ENCODE results near the gene VANGL2.

VANGL2 gene

GRCh38 chr1:160412028-160412362, 11.6 kb downstream of the VANGL2 start:
- Histone ChIP-seq H3K9me3 (ENCODE audit: insufficient read depth, low read length) (no peaks in the 10 kb centered on the region), H3K27me3 (ENCODE audit: insufficient read depth, insufficient read length) (no peaks in the 10 kb centered on the region), H3K4me3 (ENCODE audit: insufficient read length, low read depth) (no peak overlapping the region), H3K36me3 (ENCODE audit: insufficient read depth, insufficient read length, low read length) (peaks cover 61% of the 10 kb centered on the region), H3K9ac (ENCODE audit: insufficient read length, low read depth) (no peak overlapping the region), H3K4me1 (ENCODE audit: insufficient read depth, insufficient read length) (peaks cover 35% of the 10 kb centered on the region)
- DNase-seq (ENCODE audit: low read depth, low spot score) = no peak
- TF ChIP-seq SUZ12 (IDR thresholded peaks at IDR 0.05; ENCODE audit: extremely low read depth, insufficient read depth, insufficient read length) (no peak), YY1 (IDR thresholded peaks at IDR 0.05; ENCODE audit: insufficient read depth, insufficient read length) (no peak), ZNF274 (IDR thresholded peaks at IDR 0.05; ENCODE audit: low read depth, low read length) (no peak)

GRCh38 chr1:160413716-160414115, 13.4 kb downstream of the VANGL2 start:
- DNase-seq (ENCODE audit: low read depth, low spot score) = no peak
- Histone ChIP-seq H3K27me3 (ENCODE audit: insufficient read depth, insufficient read length) (no peaks in the 10 kb centered on the region), H3K4me1 (ENCODE audit: insufficient read depth, insufficient read length) (peaks cover 21% of the 10 kb centered on the region), H3K9me3 (ENCODE audit: insufficient read depth, low read length) (no peaks in the 10 kb centered on the region), H3K4me3 (ENCODE audit: insufficient read length, low read depth) (no peak overlapping the region), H3K9ac (ENCODE audit: insufficient read length, low read depth) (no peak overlapping the region), H3K36me3 (ENCODE audit: insufficient read depth, insufficient read length, low read length) (peaks cover 67% of the 10 kb centered on the region)
- TF ChIP-seq ZNF274 (IDR thresholded peaks at IDR 0.05; ENCODE audit: low read depth, low read length) = no peak

GRCh38 chr1:160414881-160415280, 14.5 kb downstream of the VANGL2 start:
- peaks cover 9% of the 10 kb centered on the region for H3K4me1 ChIP-seq (ENCODE audit: insufficient read depth, insufficient read length)
- DNase-seq (ENCODE audit: low read depth, low spot score) = no peak
- H3K36me3 ChIP-seq (ENCODE audit: insufficient read depth, insufficient read length, low read length) = peaks cover 67% of the 10 kb centered on the region
- TF ChIP-seq YY1 (IDR thresholded peaks at IDR 0.05; ENCODE audit: insufficient read depth, insufficient read length) (no peak), ZNF274 (IDR thresholded peaks at IDR 0.05; ENCODE audit: low read depth, low read length) (no peak), SUZ12 (IDR thresholded peaks at IDR 0.05; ENCODE audit: extremely low read depth, insufficient read depth, insufficient read length) (no peak)
- no peaks in the 10 kb centered on the region for H3K9me3 ChIP-seq (ENCODE audit: insufficient read depth, low read length)
- no peak overlapping the region for H3K4me3 ChIP-seq (ENCODE audit: insufficient read length, low read depth)
- H3K27me3 ChIP-seq (ENCODE audit: insufficient read depth, insufficient read length) = no peaks in the 10 kb centered on the region
- H3K9ac ChIP-seq (ENCODE audit: insufficient read length, low read depth) = no peak overlapping the region

GRCh38 chr1:160415696-160416290, 15.4 kb downstream of the VANGL2 start:
- H3K9ac ChIP-seq (ENCODE audit: insufficient read length, low read depth) = no peak overlapping the region
- peaks cover 70% of the 10 kb centered on the region for H3K36me3 ChIP-seq (ENCODE audit: insufficient read depth, insufficient read length, low read length)
- no peaks in the 10 kb centered on the region for H3K9me3 ChIP-seq (ENCODE audit: insufficient read depth, low read length)
- TF ChIP-seq ZNF274 (IDR thresholded peaks at IDR 0.05; ENCODE audit: low read depth, low read length) = no peak
- TF ChIP-seq YY1 (IDR thresholded peaks at IDR 0.05; ENCODE audit: insufficient read depth, insufficient read length) = no peak
- no peak for TF ChIP-seq SUZ12 (IDR thresholded peaks at IDR 0.05; ENCODE audit: extremely low read depth, insufficient read depth, insufficient read length)
- no peaks in the 10 kb centered on the region for H3K27me3 ChIP-seq (ENCODE audit: insufficient read depth, insufficient read length)
- H3K4me1 ChIP-seq (ENCODE audit: insufficient read depth, insufficient read length) = peaks cover 3% of the 10 kb centered on the region
- DNase-seq (ENCODE audit: low read depth, low spot score) = no peak
- H3K4me3 ChIP-seq (ENCODE audit: insufficient read length, low read depth) = no peak overlapping the region

- TF ChIP-seq YY1 (IDR thresholded peaks at IDR 0.05; ENCODE audit: insufficient read depth, insufficient read length) = no peak
- TF ChIP-seq SUZ12 (IDR thresholded peaks at IDR 0.05; ENCODE audit: extremely low read depth, insufficient read depth, insufficient read length) = no peak
- no peak for TF ChIP-seq ZNF274 (IDR thresholded peaks at IDR 0.05; ENCODE audit: low read depth, low read length)
- no peaks in the 10 kb centered on the region for H3K4me1 ChIP-seq (ENCODE audit: insufficient read depth, insufficient read length)
- H3K36me3 ChIP-seq (ENCODE audit: insufficient read depth, insufficient read length, low read length) = peaks cover 76% of the 10 kb centered on the region
- DNase-seq (ENCODE audit: low read depth, low spot score) = no peak
- no peak overlapping the region for H3K9ac ChIP-seq (ENCODE audit: insufficient read length, low read depth)
- H3K4me3 ChIP-seq (ENCODE audit: insufficient read length, low read depth) = no peak overlapping the region
- no peaks in the 10 kb centered on the region for H3K9me3 ChIP-seq (ENCODE audit: insufficient read depth, low read length)
- no peaks in the 10 kb centered on the region for H3K27me3 ChIP-seq (ENCODE audit: insufficient read depth, insufficient read length)
These were observed 16.0 kb downstream of the VANGL2 start for GRCh38 chr1:160416369-160416768.

- H3K36me3 ChIP-seq (ENCODE audit: insufficient read depth, insufficient read length, low read length) = peaks cover 88% of the 10 kb centered on the region
- H3K4me1 ChIP-seq (ENCODE audit: insufficient read depth, insufficient read length) = no peaks in the 10 kb centered on the region
- H3K9ac ChIP-seq (ENCODE audit: insufficient read length, low read depth) = no peak overlapping the region
- H3K27me3 ChIP-seq (ENCODE audit: insufficient read depth, insufficient read length) = no peaks in the 10 kb centered on the region
- DNase-seq (ENCODE audit: low read depth, low spot score) = no peak
- no peak overlapping the region for H3K4me3 ChIP-seq (ENCODE audit: insufficient read length, low read depth)
- no peaks in the 10 kb centered on the region for H3K9me3 ChIP-seq (ENCODE audit: insufficient read depth, low read length)
- TF ChIP-seq YY1 (IDR thresholded peaks at IDR 0.05; ENCODE audit: insufficient read depth, insufficient read length) = no peak
- no peak for TF ChIP-seq SUZ12 (IDR thresholded peaks at IDR 0.05; ENCODE audit: extremely low read depth, insufficient read depth, insufficient read length)
- no peak for TF ChIP-seq ZNF274 (IDR thresholded peaks at IDR 0.05; ENCODE audit: low read depth, low read length)
These were observed 18.1 kb downstream of the VANGL2 start for GRCh38 chr1:160418483-160418882.

GRCh38 chr1:160419150-160419837, 18.9 kb downstream of the VANGL2 start:
- no peaks in the 10 kb centered on the region for H3K9me3 ChIP-seq (ENCODE audit: insufficient read depth, low read length)
- peaks cover 93% of the 10 kb centered on the region for H3K36me3 ChIP-seq (ENCODE audit: insufficient read depth, insufficient read length, low read length)
- no peak overlapping the region for H3K4me3 ChIP-seq (ENCODE audit: insufficient read length, low read depth)
- no peaks in the 10 kb centered on the region for H3K27me3 ChIP-seq (ENCODE audit: insufficient read depth, insufficient read length)
- DNase-seq (ENCODE audit: low read depth, low spot score) = no peak
- TF ChIP-seq YY1 (IDR thresholded peaks at IDR 0.05; ENCODE audit: insufficient read depth, insufficient read length) = no peak
- TF ChIP-seq SUZ12 (IDR thresholded peaks at IDR 0.05; ENCODE audit: extremely low read depth, insufficient read depth, insufficient read length) = no peak
- TF ChIP-seq ZNF274 (IDR thresholded peaks at IDR 0.05; ENCODE audit: low read depth, low read length) = no peak
- no peaks in the 10 kb centered on the region for H3K4me1 ChIP-seq (ENCODE audit: insufficient read depth, insufficient read length)
- no peak overlapping the region for H3K9ac ChIP-seq (ENCODE audit: insufficient read length, low read depth)
